ENCODE data around the gene FKBP9. TPM values are rescaled to one million over a fixed set of nuclear protein-coding genes. Genes with fewer than 3 reads are reported as not detected.
"Not testable (repeated sequence)": the region's sequence is repeated elsewhere in the genome, so short reads cannot be mapped to it uniquely, and the experiment has no call there.

FKBP9 gene
- polyA plus RNA-seq, 2 of the 4 experiments (the other 2 are of a cell fraction): 112 to 140 TPM

DNA sequence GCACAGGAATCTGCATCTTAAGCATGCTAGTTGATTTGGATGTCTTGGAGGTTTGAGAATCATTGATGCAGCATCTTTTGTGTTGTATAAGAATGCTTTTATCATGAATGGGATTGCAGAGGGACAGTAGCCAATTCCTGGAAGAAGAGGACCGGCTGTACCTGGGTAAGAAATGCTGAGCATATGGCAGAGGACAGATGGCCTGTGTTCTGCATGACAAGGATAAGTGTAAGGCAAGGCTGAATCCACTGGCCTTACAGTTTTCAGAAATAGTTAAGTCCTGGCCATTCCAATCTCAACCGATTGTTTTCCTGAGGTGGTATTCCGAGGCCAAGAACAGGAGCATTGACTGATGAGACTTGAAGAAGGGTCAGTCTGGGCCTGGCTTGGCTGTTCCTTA, 41.2 kb upstream of the FKBP9 start:
- ChIA-PET CTCF (no interaction called here), POLR2A (no interaction called here)
- no peak overlapping the region for H3K4me3 ChIP-seq
- 94% methylated on average over 3 of the region's 3 CpGs for WGBS (ENCODE audit: missing lambda C conversion rate)
- H3K9me3 ChIP-seq: no peaks in the 10 kb centered on the region
- no peak overlapping the region for H3K27ac ChIP-seq
- ATAC-seq (no peak), DNase-seq (ENCODE audit: low read depth in 1 of 2, low spot score in 1 of 2) (no peak), FAIRE-seq (no peak)
- TF ChIP-seq FOSB (CRISPR knock-in tag; IDR thresholded peaks at IDR 0.05) (no peak), HOXA7 (CRISPR knock-in tag; IDR thresholded peaks at IDR 0.05) (no peak), RNF2 (IDR thresholded peaks at IDR 0.05; ENCODE audit: borderline replicate concordance, low read depth) (no peak), KDM5A (IDR thresholded peaks at IDR 0.05) (no peak), JUN (IDR thresholded peaks at IDR 0.05) (no peak), TFCP2L1 (CRISPR knock-in tag; IDR thresholded peaks at IDR 0.05) (no peak), FOXS1 (CRISPR knock-in tag; IDR thresholded peaks at IDR 0.05) (no peak), CEBPB (IDR thresholded peaks at IDR 0.05) (no peak), RFX5 (IDR thresholded peaks at IDR 0.05) (no peak), JUNB (IDR thresholded peaks at IDR 0.05) (no peak), MYC (IDR thresholded peaks at IDR 0.05; ENCODE audit: borderline replicate concordance, low read length) (no peak), NPAS2 (CRISPR knock-in tag; IDR thresholded peaks at IDR 0.05; ENCODE audit: borderline replicate concordance) (no peak), FOSL2 (IDR thresholded peaks at IDR 0.05) (no peak), FOSL2 (CRISPR knock-in tag; IDR thresholded peaks at IDR 0.05) (no peak)
- TF ChIP-seq, protein P1, sequence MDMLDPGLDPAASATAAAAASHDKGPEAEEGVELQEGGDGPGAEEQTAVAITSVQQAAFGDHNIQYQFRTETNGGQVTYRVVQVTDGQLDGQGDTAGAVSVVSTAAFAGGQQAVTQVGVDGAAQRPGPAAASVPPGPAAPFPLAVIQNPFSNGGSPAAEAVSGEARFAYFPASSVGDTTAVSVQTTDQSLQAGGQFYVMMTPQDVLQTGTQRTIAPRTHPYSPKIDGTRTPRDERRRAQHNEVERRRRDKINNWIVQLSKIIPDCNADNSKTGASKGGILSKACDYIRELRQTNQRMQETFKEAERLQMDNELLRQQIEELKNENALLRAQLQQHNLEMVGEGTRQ (IDR thresholded peaks at IDR 0.05): no peak
- H3K4me1 ChIP-seq: no peaks in the 10 kb centered on the region
- no peak overlapping the region for H3K4me2 ChIP-seq

DNA sequence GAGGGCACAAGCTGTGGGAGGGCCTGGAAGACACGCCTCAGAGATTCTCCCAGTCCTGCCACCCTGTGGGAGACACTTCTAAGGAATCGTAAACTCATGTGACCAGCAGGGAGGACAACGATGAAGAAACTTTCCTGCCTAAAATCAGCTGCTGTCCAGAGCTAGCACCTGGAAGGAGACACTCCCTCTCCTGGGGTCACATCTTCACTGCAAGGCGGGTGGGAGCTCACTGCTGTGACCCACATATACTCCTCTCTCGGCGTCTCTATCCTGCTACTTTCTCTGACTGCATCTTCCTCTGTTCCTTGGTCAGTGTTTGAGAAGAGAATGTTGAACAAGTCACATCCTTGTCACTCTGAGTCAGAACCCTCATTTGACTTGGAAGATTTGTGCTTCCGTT, 40.2 kb upstream of the FKBP9 start:
- ATAC-seq; POLR2A ChIA-PET; CTCF ChIA-PET; H3K4me1 ChIP-seq; H3K4me3 ChIP-seq; H3K9me3 ChIP-seq; H3K4me2 ChIP-seq; DNase-seq (ENCODE audit: low read depth in 1 of 2, low spot score in 1 of 2); H3K27ac ChIP-seq: not testable (repeated sequence)
- WGBS (ENCODE audit: missing lambda C conversion rate): 90% methylated on average over 4 of the region's 7 CpGs
- FAIRE-seq: peak; percentile 65

DNA sequence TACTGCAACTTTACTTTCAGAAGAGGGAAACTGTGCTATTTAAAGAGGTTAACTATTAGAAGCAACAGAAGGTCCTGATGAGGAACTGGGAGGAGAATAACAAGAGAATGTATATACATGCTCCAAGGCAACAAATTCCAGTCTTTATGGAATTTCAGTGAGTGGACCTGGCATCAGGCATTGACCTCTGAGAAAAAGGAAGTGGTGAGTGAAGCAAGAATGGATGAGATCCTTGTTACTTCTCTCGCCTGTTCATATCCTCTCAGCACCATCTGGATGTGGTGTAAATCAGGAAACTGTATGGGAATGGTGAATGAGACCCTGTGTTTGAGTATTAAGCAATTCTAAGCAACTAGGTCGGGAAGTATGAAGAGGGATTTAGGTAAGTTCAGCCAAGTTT, 35.3 kb upstream of the FKBP9 start:
- DNase-seq (ENCODE audit: low read depth in 1 of 2, low spot score in 1 of 2): no peak
- H3K4me2 ChIP-seq: no peak overlapping the region
- FAIRE-seq: no peak
- TF ChIP-seq CHD2 (IDR thresholded peaks at IDR 0.05; ENCODE audit: low read length, partially characterized antibody) (no peak), CEBPB (IDR thresholded peaks at IDR 0.05) (no peak), CBX2 (IDR thresholded peaks at IDR 0.05; ENCODE audit: borderline replicate concordance, low read depth) (no peak), RARB (CRISPR knock-in tag; IDR thresholded peaks at IDR 0.05) (no peak), ZSCAN20 (CRISPR knock-in tag; IDR thresholded peaks at IDR 0.05) (no peak), TFCP2L1 (CRISPR knock-in tag; IDR thresholded peaks at IDR 0.05) (no peak), ZFP36 (IDR thresholded peaks at IDR 0.05; ENCODE audit: borderline replicate concordance, partially characterized antibody) (no peak), EHF (CRISPR knock-in tag; IDR thresholded peaks at IDR 0.05) (no peak)
- TF ChIP-seq, protein P2, sequence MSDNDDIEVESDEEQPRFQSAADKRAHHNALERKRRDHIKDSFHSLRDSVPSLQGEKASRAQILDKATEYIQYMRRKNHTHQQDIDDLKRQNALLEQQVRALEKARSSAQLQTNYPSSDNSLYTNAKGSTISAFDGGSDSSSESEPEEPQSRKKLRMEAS (IDR thresholded peaks at IDR 0.05): no peak
- TF ChIP-seq, protein P3, sequence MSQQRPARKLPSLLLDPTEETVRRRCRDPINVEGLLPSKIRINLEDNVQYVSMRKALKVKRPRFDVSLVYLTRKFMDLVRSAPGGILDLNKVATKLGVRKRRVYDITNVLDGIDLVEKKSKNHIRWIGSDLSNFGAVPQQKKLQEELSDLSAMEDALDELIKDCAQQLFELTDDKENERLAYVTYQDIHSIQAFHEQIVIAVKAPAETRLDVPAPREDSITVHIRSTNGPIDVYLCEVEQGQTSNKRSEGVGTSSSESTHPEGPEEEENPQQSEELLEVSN (IDR thresholded peaks at IDR 0.05; ENCODE audit: borderline replicate concordance, low read depth): no peak
- CTCF ChIA-PET: no interaction called here
- H3K27ac ChIP-seq: no peak overlapping the region
- no peak for ATAC-seq
- POLR2A ChIA-PET: no interaction called here
- no peaks in the 10 kb centered on the region for H3K9me3 ChIP-seq
- H3K4me3 ChIP-seq: no peak overlapping the region
- H3K4me1 ChIP-seq: no peaks in the 10 kb centered on the region
- WGBS (ENCODE audit: missing lambda C conversion rate): 89% methylated on average over 2 of the region's 2 CpGs
